Endodermal cell (in vitro differentiated cells): Measurements from ENCODE around the gene KIRREL3. TPM values are rescaled to one million over a fixed set of nuclear protein-coding genes. Genes with fewer than 3 reads are reported as not detected.

ENCODE experiments used
- DNase-seq: peaks from one replicate; pipeline ENCODE4 v3.0.0-alpha.2; 2017
- H3K27ac ChIP-seq: 2 replicates; pipeline ENCODE4 v1.5.1; 2013; ENCODE audit warnings: mild to moderate bottlenecking, low read depth, low read length, moderate library complexity
- H3K27me3 ChIP-seq: 2 replicates; pipeline ENCODE4 v1.6.1; 2013; ENCODE audit warnings: mild to moderate bottlenecking, low read length, moderate library complexity; ENCODE audit not compliant: insufficient read depth, control insufficient read depth, poor library complexity, severe bottlenecking
- H3K36me3 ChIP-seq: 2 replicates; pipeline ENCODE4 v1.7.0; 2013; ENCODE audit warnings: mild to moderate bottlenecking, low read length, moderate library complexity; ENCODE audit not compliant: control insufficient read depth, insufficient read depth
- H3K4me1 ChIP-seq: one replicate; pipeline ENCODE4 v1.7.0; 2013; ENCODE audit warnings: low read length; ENCODE audit not compliant: control insufficient read depth, insufficient read depth
- H3K4me3 ChIP-seq: 2 replicates; pipeline ENCODE4 v1.5.1; 2013; ENCODE audit warnings: mild to moderate bottlenecking, low read length, moderate library complexity
- H3K9ac ChIP-seq: 2 replicates; pipeline ENCODE4 v1.6.1; 2013; ENCODE audit warnings: mild to moderate bottlenecking, low read length, moderate library complexity; ENCODE audit not compliant: poor library complexity, severe bottlenecking; ENCODE audit errors: extremely low read depth
- H3K9me3 ChIP-seq: 2 replicates; pipeline ENCODE4 v1.6.1; 2013; ENCODE audit warnings: mild to moderate bottlenecking, low read length, moderate library complexity; ENCODE audit not compliant: control insufficient read depth
- H3K27ac Mint-ChIP-seq: 2 replicates; pipeline ENCODE4 v1.8.0; 2020; ENCODE audit warnings: mixed read lengths
- H3K27me3 Mint-ChIP-seq: 2 replicates; pipeline ENCODE4 v1.8.0; 2021; ENCODE audit warnings: mild to moderate bottlenecking, mixed read lengths; ENCODE audit not compliant: insufficient read depth
- H3K36me3 Mint-ChIP-seq: 2 replicates; pipeline ENCODE4 v1.8.0; 2020; ENCODE audit warnings: low read depth, mixed read lengths
- H3K4me1 Mint-ChIP-seq: 2 replicates; pipeline ENCODE4 v1.8.0; 2020; ENCODE audit warnings: mixed read lengths
- H3K4me3 Mint-ChIP-seq: 2 replicates; pipeline ENCODE4 v1.8.0; 2020; ENCODE audit warnings: mild to moderate bottlenecking, moderate library complexity, mixed read lengths
- H3K9me3 Mint-ChIP-seq: 2 replicates; pipeline ENCODE4 v1.8.0; 2020; ENCODE audit warnings: mild to moderate bottlenecking, mixed read lengths
- CTCF ChIP-seq: fragments of 200-600 bp; sonication (generic); conservative IDR thresholded peaks from 2 replicates; pipeline ENCODE4 v1.5.0; 2021; ENCODE audit warnings: antibody characterized with exemption, mild to moderate bottlenecking
- WGBS, 2 experiments: methylation state at CpG; one replicate each; pipeline versions ENCODE4 v1.1.5 to v1.1.7; 2013; ENCODE audit warnings: missing lambda C conversion rate in 2 of 2, mixed read lengths in 1 of 2; ENCODE audit not compliant: insufficient coverage in 1 of 2, insufficient read length in 1 of 2; 5-methylcytosine and 5-hydroxymethylcytosine counted together
- total RNA-seq, 2 donors: library from RNA; stranded (reverse); fragmentation: NEBNext Ultra II Directional in 1 of 2; extraction: Animal tissue kit (Norgen Biotek cat#: 25700) in 1 of 2; gene quantifications; 2 replicates in 1 of 2; 3 replicates in 1 of 2; pipeline ENCODE4 v1.2.1, GENCODE V29; 2021

Gene KIRREL3
- total RNA-seq, 2 donors from 2014 or later = 1.1 to 1.4 TPM

DNA sequence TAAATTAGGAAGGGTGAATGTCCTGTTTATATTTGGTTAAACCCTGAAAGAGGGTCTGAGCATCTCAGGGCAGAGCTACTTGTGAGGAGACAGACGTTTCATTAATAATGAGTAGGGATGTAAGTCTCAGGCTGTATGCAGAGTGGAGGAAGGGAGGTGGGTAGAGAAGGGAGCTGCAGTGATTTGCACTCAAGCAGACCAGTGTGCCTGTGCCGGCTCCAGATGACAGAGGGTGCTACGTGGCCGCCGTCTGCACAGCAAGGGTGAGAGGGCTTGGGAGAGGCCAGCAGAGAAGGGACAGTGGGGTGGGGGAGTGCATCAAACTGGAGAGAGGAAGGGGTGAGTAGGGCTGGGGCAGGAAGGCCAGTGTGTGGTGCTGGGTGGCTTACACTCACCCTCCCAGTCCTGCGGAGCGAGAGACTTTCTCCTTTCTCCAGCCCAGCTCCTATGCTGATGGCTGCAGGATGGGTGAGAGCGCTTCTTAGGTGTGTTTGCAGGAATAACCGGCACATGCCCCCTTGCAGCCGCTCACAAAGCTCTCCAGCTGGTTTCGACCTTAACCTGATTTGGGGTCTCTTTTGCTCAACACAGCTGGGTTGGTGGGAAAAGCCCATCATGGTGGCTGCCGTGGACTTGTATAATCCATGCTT lies 514.5 kb downstream of the KIRREL3 start:
- Mint-ChIP-seq H3K27me3 (no peaks in the 10 kb centered on the region), H3K9me3 (no peaks in the 10 kb centered on the region), H3K4me3 (no peak overlapping the region), H3K27ac (no peak overlapping the region), H3K4me1 (peaks cover 44% of the 10 kb centered on the region), H3K36me3 (no peaks in the 10 kb centered on the region)
- DNase-seq = no peak
- Histone ChIP-seq H3K27me3 (no peaks in the 10 kb centered on the region), H3K4me3 (no peak overlapping the region), H3K9ac (no peak overlapping the region), H3K27ac (no peak overlapping the region), H3K4me1 (peaks cover 6% of the 10 kb centered on the region), H3K9me3 (no peaks in the 10 kb centered on the region), H3K36me3 (no peaks in the 10 kb centered on the region)
- TF ChIP-seq CTCF = no peak
- 85 to 95% methylated on average over 9 to 12 of the region's 12 CpGs for WGBS, 2 experiments

DNA sequence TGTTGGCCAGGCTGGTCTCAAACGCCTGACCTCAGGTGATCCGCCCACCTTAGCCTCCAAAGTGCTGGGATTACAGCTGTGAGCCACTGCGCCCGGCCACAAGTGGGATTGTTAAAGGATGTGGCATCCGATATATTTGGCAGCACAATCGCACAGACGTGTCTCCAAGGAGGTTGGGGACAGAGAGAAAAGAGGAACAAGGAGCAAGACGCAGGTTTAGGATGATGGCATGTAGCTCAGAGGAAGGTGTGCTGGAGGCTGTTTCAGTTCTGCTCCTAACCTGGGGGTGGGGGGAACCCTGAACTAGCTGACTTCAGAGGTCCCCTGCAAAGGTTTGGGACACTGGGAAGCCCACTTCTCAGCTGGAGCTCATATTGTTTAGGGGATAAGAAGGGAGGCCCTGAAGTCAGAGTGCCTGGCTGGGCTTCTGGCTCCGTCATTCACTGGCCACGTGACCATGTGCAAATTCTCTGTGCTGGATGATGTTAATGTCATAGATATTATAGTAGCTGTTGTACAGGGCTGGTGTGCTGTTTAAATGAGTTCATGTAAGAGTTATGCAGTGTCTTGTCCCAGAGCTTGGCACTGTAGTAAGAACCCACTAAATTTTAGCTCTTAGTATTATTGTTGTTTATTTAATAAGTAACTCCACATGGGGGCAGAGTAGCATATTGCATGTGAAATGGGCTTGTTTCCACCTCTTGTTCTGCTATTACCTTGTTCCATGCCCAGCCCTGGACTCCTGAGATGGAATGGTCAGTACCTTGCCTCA lies 515.4 kb downstream of the KIRREL3 start:
- H3K27ac ChIP-seq = no peak overlapping the region
- peaks cover 40% of the 10 kb centered on the region for H3K4me1 Mint-ChIP-seq
- H3K4me3 ChIP-seq = no peak overlapping the region
- H3K36me3 Mint-ChIP-seq = no peaks in the 10 kb centered on the region
- H3K9me3 Mint-ChIP-seq = no peaks in the 10 kb centered on the region
- no peaks in the 10 kb centered on the region for H3K27me3 Mint-ChIP-seq
- H3K9ac ChIP-seq = no peak overlapping the region
- DNase-seq = no peak
- peaks cover 6% of the 10 kb centered on the region for H3K4me1 ChIP-seq
- no peaks in the 10 kb centered on the region for H3K27me3 ChIP-seq
- no peaks in the 10 kb centered on the region for H3K9me3 ChIP-seq
- no peak overlapping the region for H3K4me3 Mint-ChIP-seq
- TF ChIP-seq CTCF = no peak
- H3K36me3 ChIP-seq = no peaks in the 10 kb centered on the region
- no peak overlapping the region for H3K27ac Mint-ChIP-seq
- 92 to 94% methylated on average over 10 of the region's 10 CpGs for WGBS, 2 experiments

- Histone ChIP-seq H3K4me3 (no peak overlapping the region), H3K27me3 (no peaks in the 10 kb centered on the region), H3K4me1 (peaks cover 6% of the 10 kb centered on the region), H3K9me3 (no peaks in the 10 kb centered on the region), H3K27ac (no peak overlapping the region), H3K9ac (no peak overlapping the region), H3K36me3 (no peaks in the 10 kb centered on the region)
- TF ChIP-seq CTCF = no peak
- no peaks in the 10 kb centered on the region for H3K27me3 Mint-ChIP-seq
- H3K4me1 Mint-ChIP-seq = peaks cover 35% of the 10 kb centered on the region
- H3K4me3 Mint-ChIP-seq = no peak overlapping the region
- WGBS, 2 experiments = 97 to 100% methylated on average over 1 to 2 of the region's 2 CpGs
- no peak for DNase-seq
- H3K9me3 Mint-ChIP-seq = no peaks in the 10 kb centered on the region
- no peaks in the 10 kb centered on the region for H3K36me3 Mint-ChIP-seq
- H3K27ac Mint-ChIP-seq = no peak overlapping the region
Measured at GRCh38 chr11:126484266-126484665, 516.3 kb downstream of the KIRREL3 start.
